Right atrium auricular region (tissue), 2 donors: ENCODE data around the gene ECEL1. TPM values are rescaled to one million over a fixed set of nuclear protein-coding genes. Genes with fewer than 3 reads are reported as not detected.

Experiments
- DNase-seq: peaks from one replicate; pipeline ENCODE4 v3.0.0-alpha.2; 2019; ENCODE audit warnings: low spot score
- H3K27ac ChIP-seq, 2 donors: fragments of 200-600 bp; sonication (generic); 1 replicate in 1 of 2; 2 replicates in 1 of 2; pipeline ENCODE4 v1.5.1; 2016 to 2019
- H3K27me3 ChIP-seq, 2 donors: fragments of 200-600 bp; sonication (generic); one replicate each; pipeline versions ENCODE4 v1.5.1 to v1.6.0; 2017 to 2019
- H3K36me3 ChIP-seq: fragments of 200-600 bp; sonication (generic); one replicate; pipeline ENCODE4 v1.5.1; 2016
- H3K4me1 ChIP-seq, 2 donors: fragments of 200-600 bp; sonication (generic); one replicate each; pipeline versions ENCODE4 v1.5.1 to v1.6.0; 2017 to 2019
- H3K4me3 ChIP-seq, 2 donors: fragments of 200-600 bp; sonication (generic); 1 replicate in 1 of 2; 2 replicates in 1 of 2; pipeline ENCODE4 v1.5.1; 2017 to 2019; ENCODE audit warnings: mild to moderate bottlenecking in 1 of 2, moderate library complexity in 1 of 2
- H3K9me3 ChIP-seq, 2 donors: fragments of 200-600 bp; sonication (generic); one replicate each; pipeline ENCODE4 v1.5.1; 2019
- CTCF ChIP-seq, 2 donors: fragments of 200-600 bp; sonication (generic); IDR thresholded peaks; one replicate each; pipeline ENCODE4 v1.5.1; 2019; ENCODE audit warnings: antibody characterized with exemption in 2 of 2
- total RNA-seq, 2 donors: library from RNA; depleted of rRNA; stranded (reverse); fragments of >200 nt; gene quantifications; one replicate each; pipeline ENCODE4 v1.1.0, GENCODE V29; 2016

ECEL1 gene
- total RNA-seq, 2 donors from 2014 or later: not detected

DNA sequence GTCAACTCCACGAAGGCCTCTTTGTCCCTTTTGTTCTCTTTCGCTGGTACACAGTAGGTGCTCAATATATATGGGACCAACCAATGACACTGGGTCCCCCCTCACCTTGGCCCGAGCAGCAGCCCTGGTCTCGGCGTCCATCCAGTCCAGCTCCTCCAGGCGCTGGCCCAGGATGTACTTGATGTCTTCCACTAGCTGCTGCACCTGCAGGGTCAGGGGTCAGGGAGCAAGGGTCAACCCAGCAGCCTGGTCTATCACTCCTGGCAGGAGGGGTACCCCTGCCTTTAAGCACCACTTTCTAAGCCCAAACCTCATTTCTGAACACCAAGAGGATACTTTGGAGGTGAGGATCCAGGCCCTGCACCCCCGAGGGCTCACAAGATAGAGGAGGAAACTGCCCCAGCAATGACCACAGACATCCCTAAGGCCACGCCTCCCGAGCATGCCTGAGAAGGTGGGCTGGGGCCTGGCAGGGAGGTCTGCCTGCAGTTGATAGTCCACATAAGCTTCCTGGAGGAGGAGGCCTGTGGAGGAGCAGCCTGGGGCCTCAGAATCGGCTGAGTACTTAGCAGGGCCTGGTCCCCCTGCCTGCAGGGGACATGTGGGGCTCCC lies 4.2 kb downstream of the ECEL1 start:
- H3K27me3 ChIP-seq: peaks cover 5 to 8% of the 10 kb centered on the region in 2 donors
- H3K4me1 ChIP-seq: peaks cover 0 to 18% of the 10 kb centered on the region in 2 donors
- H3K4me3 ChIP-seq: no peak overlapping the region
- no peaks in the 10 kb centered on the region for H3K9me3 ChIP-seq
- no peak overlapping the region for H3K27ac ChIP-seq
- H3K36me3 ChIP-seq: no peaks in the 10 kb centered on the region
- TF ChIP-seq CTCF (IDR thresholded peaks at IDR 0.05): no peak
- DNase-seq: no peak

GRCh38 chr2:232482301-232483238 lies 5.1 kb downstream of the ECEL1 start:
- Histone ChIP-seq H3K4me3 (no peak overlapping the region), H3K27me3 (peaks cover 5 to 8% of the 10 kb centered on the region in 2 donors), H3K27ac (no peak overlapping the region), H3K4me1 (peaks cover 0 to 18% of the 10 kb centered on the region in 2 donors), H3K36me3 (no peaks in the 10 kb centered on the region), H3K9me3 (no peaks in the 10 kb centered on the region)
- DNase-seq: no peak
- no peak for TF ChIP-seq CTCF (IDR thresholded peaks at IDR 0.05)

DNA sequence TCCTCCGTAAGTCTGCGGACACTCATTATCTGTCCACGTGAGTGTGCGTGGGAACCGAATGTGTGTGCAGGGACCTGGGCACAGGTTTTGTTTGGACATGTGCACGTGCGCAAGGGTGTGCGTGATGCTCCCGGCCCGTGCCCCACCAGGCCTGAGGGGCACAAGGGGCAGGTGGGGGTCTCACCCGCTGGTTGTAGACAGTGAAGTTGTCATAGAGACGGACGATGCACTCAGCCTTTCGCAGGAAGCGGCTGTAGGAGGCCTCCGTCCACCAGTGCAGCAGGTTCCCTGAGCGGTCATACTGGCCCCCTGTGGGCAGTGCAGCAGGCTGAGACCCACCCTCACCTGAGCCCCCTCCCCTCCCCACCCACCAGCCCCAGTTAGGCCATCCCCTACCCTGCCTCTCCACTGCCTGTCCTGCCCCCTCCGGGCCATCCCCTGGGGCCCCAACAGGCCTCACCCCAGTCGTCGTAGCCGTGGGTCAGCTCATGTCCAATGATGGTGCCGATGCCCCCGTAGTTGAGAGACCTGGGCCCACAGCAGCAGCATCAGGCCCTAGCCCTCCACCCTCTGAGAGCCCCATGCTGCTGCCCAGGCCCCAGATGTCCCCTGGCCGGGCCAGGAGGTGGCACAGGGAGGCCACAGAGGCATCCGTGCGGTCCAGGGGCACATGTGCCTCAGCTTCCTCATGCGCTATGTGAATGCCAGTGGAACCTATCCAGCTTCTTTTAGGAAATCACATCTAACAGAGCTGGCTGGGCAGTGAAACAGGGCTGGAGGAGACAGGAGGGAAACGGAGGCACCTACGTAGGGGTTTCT lies 6.1 kb downstream of the ECEL1 start:
- Histone ChIP-seq H3K4me1 (peaks cover 0 to 9% of the 10 kb centered on the region in 2 donors), H3K27ac (no peak overlapping the region), H3K9me3 (no peaks in the 10 kb centered on the region), H3K36me3 (no peaks in the 10 kb centered on the region), H3K4me3 (no peak overlapping the region), H3K27me3 (peaks cover 4 to 5% of the 10 kb centered on the region in 2 donors)
- no peak for DNase-seq
- TF ChIP-seq CTCF (IDR thresholded peaks at IDR 0.05): no peak

DNA sequence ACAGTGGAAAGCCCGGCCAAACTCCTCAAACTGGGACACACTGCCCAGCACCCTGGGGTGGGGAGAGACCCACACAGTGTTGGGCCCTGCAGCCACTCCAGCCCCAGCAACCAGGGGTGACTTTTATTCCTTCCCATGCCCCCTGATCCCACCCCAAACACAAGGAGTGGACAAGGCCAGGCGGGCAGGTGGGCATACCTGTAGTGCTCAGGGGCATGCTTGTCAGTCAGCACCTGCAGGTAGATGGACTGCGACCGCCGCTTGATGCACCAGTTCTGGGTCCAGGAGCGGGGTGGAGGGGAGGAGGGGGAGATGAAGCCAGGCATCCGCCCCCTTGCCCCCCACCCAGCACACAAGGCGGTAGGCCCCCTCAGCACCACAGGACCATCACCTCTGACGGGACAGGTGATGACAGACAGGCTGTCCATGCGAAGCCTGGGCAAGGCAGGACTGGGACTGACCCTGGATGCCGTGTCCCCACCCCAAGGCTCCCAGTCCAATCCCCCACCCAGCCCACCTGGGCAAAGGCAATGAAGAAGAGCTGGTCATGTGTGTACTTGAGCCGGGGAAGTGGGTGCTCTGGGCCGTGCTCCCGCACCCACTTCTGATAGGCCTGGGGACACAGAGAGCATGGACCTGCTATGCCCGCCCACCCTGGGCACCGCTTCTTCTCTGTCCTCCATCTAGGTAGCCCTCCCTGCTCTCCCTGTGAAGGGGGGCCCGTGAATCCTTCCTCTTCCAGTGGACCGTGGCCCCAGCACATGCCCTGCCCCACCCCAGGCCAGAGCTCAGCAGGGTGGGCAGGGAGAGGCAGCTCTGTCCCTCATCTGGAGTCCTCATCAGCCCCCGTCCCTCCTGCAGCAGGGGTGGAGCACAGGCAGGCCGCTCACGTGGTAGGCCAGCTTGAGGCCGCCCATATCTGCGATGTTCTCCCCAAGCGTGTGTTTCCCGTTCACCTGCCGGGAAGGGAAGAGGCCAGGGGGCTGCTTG lies 7.1 kb downstream of the ECEL1 start:
- Histone ChIP-seq H3K36me3 (no peaks in the 10 kb centered on the region), H3K4me1 (peaks cover 0 to 3% of the 10 kb centered on the region in 2 donors), H3K27ac (no peak overlapping the region), H3K4me3 (no peak overlapping the region), H3K27me3 (peaks cover 0 to under 1% of the 10 kb centered on the region in 2 donors), H3K9me3 (no peaks in the 10 kb centered on the region)
- no peak for TF ChIP-seq CTCF (IDR thresholded peaks at IDR 0.05)
- DNase-seq: no peak
